ENCODE measurements around the gene SIT1.
A peak's percentile ranks its signal among the peaks of the same experiment; 100 is the strongest.

The SIT1 gene

DNA sequence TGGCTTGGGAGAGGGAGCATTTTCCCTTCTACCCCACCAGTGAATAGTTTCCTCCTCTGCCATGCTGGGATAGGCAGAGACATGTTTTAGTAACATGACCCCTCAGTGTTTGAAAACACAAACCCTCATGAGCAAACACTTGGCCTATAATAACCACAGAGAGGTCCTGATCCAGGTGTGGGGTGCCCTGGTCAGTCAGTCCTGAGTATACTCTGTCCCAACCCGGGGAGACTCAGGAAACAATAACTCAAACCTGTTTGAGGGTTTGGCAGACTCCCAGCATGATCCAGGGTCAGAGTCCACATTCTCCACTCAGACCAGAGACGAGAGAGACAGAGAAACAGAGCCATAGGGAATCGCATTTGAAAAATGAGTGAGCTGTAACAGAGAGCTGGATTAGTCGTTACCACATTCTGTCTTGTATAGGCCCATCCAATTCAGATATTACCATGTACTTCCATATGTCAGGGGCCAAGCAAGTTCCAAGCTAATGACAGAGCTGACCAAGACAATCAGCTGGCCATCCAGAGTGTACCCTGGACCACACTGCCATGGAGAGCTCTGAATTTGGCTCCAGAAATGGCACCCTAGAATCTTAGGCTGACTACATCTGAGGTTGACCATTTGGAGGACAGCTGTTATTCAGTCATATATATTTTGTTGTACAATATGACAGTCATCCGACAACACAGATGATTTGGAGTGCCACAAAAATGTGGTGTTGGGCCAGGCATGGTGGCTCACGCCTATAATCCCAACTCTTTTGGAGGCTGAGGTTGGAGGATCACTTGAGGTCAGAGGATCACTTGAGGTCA lies 18.8 kb upstream of the SIT1 start:
- TF ChIP-seq, protein P1, sequence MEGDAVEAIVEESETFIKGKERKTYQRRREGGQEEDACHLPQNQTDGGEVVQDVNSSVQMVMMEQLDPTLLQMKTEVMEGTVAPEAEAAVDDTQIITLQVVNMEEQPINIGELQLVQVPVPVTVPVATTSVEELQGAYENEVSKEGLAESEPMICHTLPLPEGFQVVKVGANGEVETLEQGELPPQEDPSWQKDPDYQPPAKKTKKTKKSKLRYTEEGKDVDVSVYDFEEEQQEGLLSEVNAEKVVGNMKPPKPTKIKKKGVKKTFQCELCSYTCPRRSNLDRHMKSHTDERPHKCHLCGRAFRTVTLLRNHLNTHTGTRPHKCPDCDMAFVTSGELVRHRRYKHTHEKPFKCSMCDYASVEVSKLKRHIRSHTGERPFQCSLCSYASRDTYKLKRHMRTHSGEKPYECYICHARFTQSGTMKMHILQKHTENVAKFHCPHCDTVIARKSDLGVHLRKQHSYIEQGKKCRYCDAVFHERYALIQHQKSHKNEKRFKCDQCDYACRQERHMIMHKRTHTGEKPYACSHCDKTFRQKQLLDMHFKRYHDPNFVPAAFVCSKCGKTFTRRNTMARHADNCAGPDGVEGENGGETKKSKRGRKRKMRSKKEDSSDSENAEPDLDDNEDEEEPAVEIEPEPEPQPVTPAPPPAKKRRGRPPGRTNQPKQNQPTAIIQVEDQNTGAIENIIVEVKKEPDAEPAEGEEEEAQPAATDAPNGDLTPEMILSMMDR (conservative IDR thresholded peaks at IDR 0.05; ENCODE audit: low read depth): no peak
- CTCF ChIA-PET: no interaction called here
- POLR2A ChIA-PET (ENCODE audit: low non-redundant PET): interaction anchor here (0.5 kb wide), 1 partner anchor 9 kb away, joined by 8 read pairs; no protein-coding TSS in a partner anchor
- H3K27ac ChIP-seq: peak overlapping the region; percentile 7; the same call in 1 of the 2 replicates
- peak; percentile 61 for DNase-seq (ENCODE audit: low spot score)

- CTCF ChIA-PET: interaction anchor here (1.1 kb wide), 1 partner anchor 30 kb away, joined by 3 read pairs; no protein-coding TSS in a partner anchor
Measured at GRCh38 chr9:35667939-35668338, 17.2 kb upstream of the SIT1 start.

GRCh38 chr9:35666549-35666948 lies 15.8 kb upstream of the SIT1 start:
- TF ChIP-seq, protein P1 (conservative IDR thresholded peaks at IDR 0.05; ENCODE audit: low read depth): no peak
- H3K27ac ChIP-seq: no peak overlapping the region
- ChIA-PET POLR2A (ENCODE audit: low non-redundant PET) (no interaction called here), CTCF (no interaction called here)
- no peak for DNase-seq (ENCODE audit: low spot score)

More at GRCh38 chr9:35667939-35668338, 17.2 kb upstream of the SIT1 start:
- no peak for DNase-seq (ENCODE audit: low spot score)
- H3K27ac ChIP-seq: no peak overlapping the region
- TF ChIP-seq, protein P1 (conservative IDR thresholded peaks at IDR 0.05; ENCODE audit: low read depth): no peak
- POLR2A ChIA-PET (ENCODE audit: low non-redundant PET): no interaction called here

DNA sequence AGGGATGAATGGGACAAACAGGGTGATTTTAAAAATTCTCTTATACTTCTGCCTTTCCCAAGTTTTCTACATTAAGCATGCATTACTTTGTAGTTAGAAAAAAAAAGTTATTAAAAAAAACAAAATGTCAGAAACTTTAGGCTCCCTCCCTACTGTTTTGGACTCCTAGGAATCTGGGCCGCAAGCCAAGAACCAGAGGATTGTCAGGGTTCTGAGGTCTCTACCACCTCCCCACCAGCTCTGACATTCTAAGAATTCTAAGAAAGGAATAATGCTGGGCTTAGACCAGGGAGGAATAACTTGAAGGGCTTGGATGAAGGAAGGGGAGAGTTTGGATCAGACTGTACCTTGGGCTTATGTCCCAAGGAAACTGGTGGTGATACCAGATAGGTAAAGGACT lies 15.3 kb upstream of the SIT1 start:
- ChIA-PET CTCF (interaction anchor here (1.8 kb wide), 1 partner anchor 30 kb away, joined by 10 read pairs; no protein-coding TSS in a partner anchor), POLR2A (ENCODE audit: low non-redundant PET) (interaction anchor here (1.0 to 1.5 kb wide), 2 partner anchors 7 to 91 kb away, joined by 3 to 6 read pairs; partner anchors contain the start of gene CA9)
- TF ChIP-seq, protein P1 (conservative IDR thresholded peaks at IDR 0.05; ENCODE audit: low read depth): no peak
- H3K27ac ChIP-seq: no peak overlapping the region
- DNase-seq (ENCODE audit: low spot score): no peak

GRCh38 chr9:35665471-35665818 lies 14.7 kb upstream of the SIT1 start:
- DNase-seq (ENCODE audit: low spot score): no peak
- ChIA-PET POLR2A (ENCODE audit: low non-redundant PET) (interaction anchor here (1.0 to 1.8 kb wide), 3 partner anchors 8 to 92 kb away, joined by 3 to 6 read pairs (median 6); partner anchors contain the start of genes CA9 and TPM2), CTCF (interaction anchor here (1.8 kb wide), 1 partner anchor 31 kb away, joined by 10 read pairs; no protein-coding TSS in a partner anchor)
- H3K27ac ChIP-seq: peak overlapping the region; percentile 88
- TF ChIP-seq, protein P1 (conservative IDR thresholded peaks at IDR 0.05; ENCODE audit: low read depth): no peak

GRCh38 chr9:35664531-35665470 lies 14.1 kb upstream of the SIT1 start, which contains the start of gene ARHGEF39:
Gene ARHGEF39, minus strand, starts transcription at chr9:35665195. Its CDS starts 26 bp downstream, at chr9:35665169.
- H3K27ac ChIP-seq: peak within 1 kb of the TSS; percentile 88
- TF ChIP-seq, protein P1 (conservative IDR thresholded peaks at IDR 0.05; ENCODE audit: low read depth): no peak; the same call in 1 of the 2 replicates
- POLR2A ChIA-PET (ENCODE audit: low non-redundant PET): interaction anchor here (0.7 to 1.8 kb wide), 4 partner anchors 9 to 243 kb away, joined by 3 to 6 read pairs (median 4); partner anchors contain the start of genes CA9 and TPM2
- CTCF ChIA-PET: interaction anchor here (0.6 to 1.8 kb wide), 3 partner anchors 31 to 90 kb away, joined by 3 to 10 read pairs (median 3); partner anchors contain the start of genes CREB3, MSMP and TLN1
- DNase-seq (ENCODE audit: low spot score): peak; percentile 93
